ENCODE results near the gene FICD.
"Not testable (repeated sequence)": the region's sequence is repeated elsewhere in the genome, so short reads cannot be mapped to it uniquely, and the experiment has no call there.

Gene FICD

DNA sequence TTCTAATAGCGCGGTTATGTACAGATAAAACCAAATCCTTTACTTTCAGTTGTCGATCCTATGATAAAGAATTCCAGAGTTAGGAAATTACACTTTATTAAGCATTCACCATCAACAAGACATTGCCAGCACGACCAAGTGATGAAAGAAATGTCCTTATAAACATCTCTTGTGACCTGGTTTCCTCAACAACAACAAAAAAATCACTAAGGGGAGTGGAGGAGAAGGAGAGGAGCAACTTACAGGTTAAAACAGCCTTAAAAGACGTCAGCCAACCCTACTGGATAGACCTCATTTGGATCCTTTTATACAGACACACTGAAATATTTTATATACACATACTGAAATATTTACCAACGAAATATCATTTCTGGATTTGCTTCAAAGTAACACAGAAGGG lies 23.1 kb downstream of the FICD start:
- DNase-seq (ENCODE audit: low spot score), result no peak

- no peak for DNase-seq (ENCODE audit: low spot score)
Observed at GRCh38 chr12:108538616-108539195, 23.6 kb downstream of the FICD start.

GRCh38 chr12:108542320-108542719 lies 27.2 kb downstream of the FICD start:
- DNase-seq (ENCODE audit: low spot score), result no peak

GRCh38 chr12:108543652-108544051 lies 28.6 kb downstream of the FICD start:
- DNase-seq (ENCODE audit: low spot score), result no peak

DNA sequence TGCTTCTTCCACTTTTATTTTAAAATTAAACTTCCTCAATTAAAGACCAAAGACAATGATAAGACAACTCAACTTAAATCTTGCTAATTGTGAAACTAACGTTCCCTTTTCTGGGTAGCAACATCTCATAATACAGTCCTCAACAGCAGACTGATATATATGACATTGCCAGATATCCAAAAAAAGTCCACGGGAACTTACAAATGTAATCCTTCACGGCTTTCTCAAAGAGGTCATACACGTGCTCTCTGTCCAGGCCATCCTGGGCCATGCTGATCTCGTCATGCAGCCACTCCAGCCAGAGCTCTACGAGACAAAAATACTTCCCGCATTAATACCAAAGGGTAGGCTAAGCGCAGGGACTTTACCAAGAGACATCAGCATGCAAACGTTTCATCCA lies 32.6 kb downstream of the FICD start:
- DNase-seq (ENCODE audit: low spot score), result no peak

GRCh38 chr12:108548954-108549521 lies 34.0 kb downstream of the FICD start:
- DNase-seq (ENCODE audit: low spot score), result no peak

DNA sequence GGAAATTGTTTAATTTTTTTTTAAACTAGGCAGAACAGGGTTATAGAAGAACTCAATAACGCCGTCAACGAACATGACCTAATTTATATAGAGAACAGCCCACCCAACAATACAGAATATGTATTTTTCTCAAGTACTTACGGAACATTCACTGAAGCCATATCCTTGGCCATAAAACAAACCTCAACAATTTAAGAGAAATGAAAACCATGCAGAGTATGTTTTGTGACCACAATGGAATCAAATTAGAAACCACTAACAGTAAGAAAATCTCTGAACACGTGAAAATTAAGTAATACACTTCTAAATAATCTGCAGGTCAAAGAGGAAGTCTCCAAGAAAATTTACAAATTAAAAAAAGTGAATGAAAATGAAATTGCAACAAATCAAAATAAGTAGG lies 36.5 kb downstream of the FICD start:
- DNase-seq (ENCODE audit: low spot score), result no peak

DNA sequence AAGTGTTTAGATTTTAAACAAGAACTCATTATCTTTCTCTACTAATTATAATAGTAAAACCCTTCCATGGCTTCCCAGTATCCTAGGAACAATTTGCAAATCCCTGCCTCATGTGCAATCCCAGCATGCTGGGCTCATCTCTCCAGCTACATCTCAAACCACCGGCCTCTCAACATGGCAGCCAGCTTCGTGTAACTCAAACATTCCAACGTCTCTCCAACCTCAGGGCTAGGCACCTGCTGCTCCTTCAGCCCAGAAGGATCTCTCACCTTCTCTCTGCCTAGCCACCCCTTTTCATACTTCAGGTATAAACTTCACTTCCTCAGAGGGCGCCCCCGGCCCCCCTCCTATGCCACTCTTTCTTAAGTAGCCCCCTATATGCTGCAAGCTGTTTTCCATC lies 38.7 kb downstream of the FICD start:
- no peak for DNase-seq (ENCODE audit: low spot score)

DNA sequence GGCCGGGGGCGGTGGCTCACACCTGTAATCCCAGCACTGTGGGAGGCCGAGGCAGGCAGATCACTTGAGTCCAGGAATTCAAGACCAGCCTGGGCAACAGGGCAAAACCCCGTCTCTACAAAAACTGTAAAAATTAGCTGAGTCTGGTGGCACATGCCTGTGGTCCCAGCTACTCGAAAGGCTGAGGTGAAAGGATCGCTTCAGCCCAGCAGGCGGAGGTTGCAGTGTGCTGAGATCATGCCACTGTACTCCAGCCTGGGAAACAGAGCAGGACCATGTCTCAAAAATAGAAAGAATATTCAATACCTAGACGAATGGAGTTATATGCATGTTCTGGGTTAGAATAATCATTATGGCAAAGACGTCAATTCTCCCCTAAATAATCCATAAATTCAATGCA lies 40.3 kb downstream of the FICD start:
- DNase-seq (ENCODE audit: low spot score), result not testable (repeated sequence)

- no peak for DNase-seq (ENCODE audit: low spot score)
Observed at GRCh38 chr12:108559007-108559655, 44.1 kb downstream of the FICD start.

- no peak for DNase-seq (ENCODE audit: low spot score)
Observed at GRCh38 chr12:108559748-108560147, 44.7 kb downstream of the FICD start.

DNA sequence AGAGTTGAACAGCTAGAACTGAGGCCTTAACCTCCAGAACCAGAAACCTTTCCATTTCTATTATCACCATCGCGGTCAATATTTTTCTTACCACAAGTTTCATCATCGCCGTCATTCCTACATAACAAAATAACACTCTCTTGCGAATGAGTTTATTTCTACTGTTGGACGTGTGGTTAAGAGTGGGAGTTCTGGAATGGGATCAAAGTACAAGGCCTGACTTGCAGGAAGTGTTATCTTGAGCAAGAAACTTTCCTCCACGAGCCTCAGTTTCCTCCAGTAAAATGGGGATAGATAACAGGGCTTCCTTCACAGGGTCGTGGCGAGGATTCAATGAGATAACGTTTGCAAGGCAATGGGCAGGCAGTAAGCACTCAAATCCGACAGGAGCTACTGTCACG lies 45.2 kb downstream of the FICD start:
- DNase-seq (ENCODE audit: low spot score), result no peak

GRCh38 chr12:108560752-108561719 lies 46.0 kb downstream of the FICD start, which contains the start of gene SART3:
TSS of gene SART3 (minus strand) at chr12:108561173. CDS start at chr12:108561154, 19 bp downstream.
- peak; percentile 80 for DNase-seq (ENCODE audit: low spot score)

DNA sequence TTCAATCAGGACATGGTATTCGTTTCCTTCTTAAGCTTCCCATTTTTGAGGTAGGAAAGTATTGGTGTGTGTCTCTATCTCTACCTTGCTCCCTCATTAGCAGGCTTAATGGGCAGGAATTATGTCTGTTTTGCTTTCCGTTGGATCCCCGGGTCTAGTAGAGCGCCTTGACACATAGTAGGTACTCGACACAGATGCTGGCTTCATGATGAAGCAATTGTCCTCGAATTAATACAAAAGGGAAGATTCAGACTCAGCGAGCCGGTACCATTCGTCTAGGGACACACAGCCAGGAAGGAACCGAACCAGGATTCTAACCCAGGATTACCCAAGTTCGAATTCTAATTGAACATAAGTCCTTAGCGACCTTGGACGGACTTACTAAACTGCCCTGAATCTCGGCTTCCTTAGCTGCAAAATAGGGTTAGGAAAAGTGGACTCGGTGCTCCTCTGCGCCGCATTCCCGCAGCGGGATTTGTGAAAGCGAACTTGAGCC lies 46.8 kb downstream of the FICD start:
- no peak for DNase-seq (ENCODE audit: low spot score)

- DNase-seq (ENCODE audit: low spot score), result peak; percentile 88
Observed at GRCh38 chr12:108562348-108563135, 47.5 kb downstream of the FICD start, which contains the start of gene ISCU. TSS of gene ISCU (plus strand) at chr12:108562596. CDS start at chr12:108562623, 27 bp downstream.

- DNase-seq (ENCODE audit: low spot score), result peak; percentile 92
Observed at GRCh38 chr12:108563136-108563803, 48.2 kb downstream of the FICD start.

GRCh38 chr12:108563804-108564151 lies 48.7 kb downstream of the FICD start:
- DNase-seq (ENCODE audit: low spot score), result no peak

- DNase-seq (ENCODE audit: low spot score), result no peak
Observed at GRCh38 chr12:108564724-108565123, 49.6 kb downstream of the FICD start.

GRCh38 chr12:108565146-108565545 lies 50.1 kb downstream of the FICD start:
- no peak for DNase-seq (ENCODE audit: low spot score)

GRCh38 chr12:108565976-108566375 lies 50.9 kb downstream of the FICD start:
- no peak for DNase-seq (ENCODE audit: low spot score)

GRCh38 chr12:108566452-108566851 lies 51.4 kb downstream of the FICD start:
- no peak for DNase-seq (ENCODE audit: low spot score)

Measured in HuH-7 (cell line).